Measurements from ENCODE around the gene RCAN3. TPM values are rescaled to one million over a fixed set of nuclear protein-coding genes. Genes with fewer than 3 reads are reported as not detected.

Gene RCAN3
- total and polyA plus RNA-seq, 9 donors, result 0.95 to 4.0 (median 1.6) TPM

DNA sequence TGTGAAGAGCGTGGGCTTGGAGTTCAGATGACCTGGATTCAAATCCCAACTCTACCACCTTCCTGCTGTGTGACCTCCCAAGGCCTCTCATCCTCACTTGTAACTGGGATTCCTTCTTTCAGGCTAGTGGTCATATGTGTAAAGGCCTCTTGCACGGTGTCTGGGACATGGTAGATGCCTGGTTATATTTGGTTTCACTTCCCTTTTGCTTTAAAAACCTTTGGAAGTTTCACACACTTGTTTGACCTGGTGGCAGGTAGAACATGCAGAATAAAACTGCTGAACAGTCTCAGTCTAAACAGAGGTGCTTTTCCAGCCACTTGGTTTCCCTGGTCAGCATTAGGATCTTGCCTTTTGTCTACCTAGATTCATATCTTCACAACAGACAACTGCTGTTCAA is 37.0 kb upstream of the RCAN3 start:
- WGBS (ENCODE audit: insufficient coverage), result 100% methylated on average over 1 of the region's 2 CpGs
- Histone ChIP-seq H3K36me3 (ENCODE audit: control insufficient read depth, insufficient read depth, low read length) (no peaks in the 10 kb centered on the region), H3K9me3 (replicated peaks; ENCODE audit: control insufficient read depth, low read depth, low read length) (no peaks in the 10 kb centered on the region), H3K27ac (ENCODE audit: low read length) (no peak overlapping the region), H3K27me3 (ENCODE audit: control insufficient read depth, insufficient read depth, low read length) (no peaks in the 10 kb centered on the region), H3K4me1 (ENCODE audit: control insufficient read depth, insufficient read depth, low read length) (no peaks in the 10 kb centered on the region), H3K4me3 (ENCODE audit: low read length) (no peak overlapping the region)
- DNase-seq, result no peak

GRCh38 chr1:24468685-24469316 is 33.8 kb upstream of the RCAN3 start:
- 68% methylated on average over 9 of the region's 11 CpGs for WGBS (ENCODE audit: insufficient coverage)

GRCh38 chr1:24470592-24470991 is 32.0 kb upstream of the RCAN3 start:
- Histone ChIP-seq H3K36me3 (ENCODE audit: control insufficient read depth, insufficient read depth, low read length) (no peaks in the 10 kb centered on the region), H3K27me3 (ENCODE audit: control insufficient read depth, insufficient read depth, low read length) (no peaks in the 10 kb centered on the region)
- WGBS (ENCODE audit: insufficient coverage), result no CpG with 5 or more reads among the region's 2 CpGs

More at GRCh38 chr1:24468685-24469316, 33.8 kb upstream of the RCAN3 start:
- Histone ChIP-seq H3K4me1 (ENCODE audit: control insufficient read depth, insufficient read depth, low read length) (no peaks in the 10 kb centered on the region), H3K36me3 (ENCODE audit: control insufficient read depth, insufficient read depth, low read length) (no peaks in the 10 kb centered on the region), H3K9me3 (replicated peaks; ENCODE audit: control insufficient read depth, low read depth, low read length) (no peaks in the 10 kb centered on the region), H3K4me3 (ENCODE audit: low read length) (no peak overlapping the region), H3K27me3 (ENCODE audit: control insufficient read depth, insufficient read depth, low read length) (no peaks in the 10 kb centered on the region), H3K27ac (ENCODE audit: low read length) (no peak overlapping the region)
- peak; percentile 13 for DNase-seq

DNA sequence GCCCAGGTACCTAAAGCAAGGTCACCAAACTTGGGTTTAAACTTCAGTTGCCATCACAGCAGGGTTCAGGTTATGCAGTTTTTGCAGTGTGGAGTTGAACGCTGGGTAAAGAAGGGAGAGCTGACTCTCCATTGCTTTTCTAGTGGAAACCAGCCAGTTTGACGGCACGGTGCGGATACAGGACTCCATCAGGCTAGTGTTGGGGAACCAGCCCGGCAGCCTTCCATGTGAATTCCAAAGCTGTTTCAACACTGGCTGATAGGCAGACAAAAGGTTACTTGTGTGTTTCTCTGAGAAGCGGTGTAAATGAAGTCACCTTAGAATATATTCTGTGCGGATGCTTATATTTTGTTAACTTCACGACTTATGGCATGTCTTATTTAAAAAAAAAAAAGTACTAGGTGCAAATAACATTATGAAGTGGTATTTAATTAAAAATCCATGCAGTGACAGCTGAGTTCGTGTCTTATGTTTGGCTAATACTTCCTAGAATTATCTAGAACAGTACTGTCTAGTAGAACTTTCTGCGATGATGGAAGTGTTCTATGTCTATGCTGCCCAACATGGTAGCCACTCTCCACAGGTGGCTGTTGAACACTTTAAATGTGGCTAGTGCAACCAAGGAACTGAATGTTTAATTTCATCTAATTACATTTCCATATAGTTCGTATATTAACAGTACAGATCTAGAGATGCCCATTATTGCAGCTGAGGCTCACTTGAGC is 29.9 kb upstream of the RCAN3 start:
- H3K36me3 ChIP-seq (ENCODE audit: control insufficient read depth, insufficient read depth, low read length), result no peaks in the 10 kb centered on the region
- no peak overlapping the region for H3K27ac ChIP-seq (ENCODE audit: low read length)
- WGBS (ENCODE audit: insufficient coverage), result 66% methylated on average over 7 of the region's 11 CpGs

More at GRCh38 chr1:24470592-24470991, 32.0 kb upstream of the RCAN3 start:
- no peak overlapping the region for H3K4me3 ChIP-seq (ENCODE audit: low read length)
- H3K9me3 ChIP-seq (replicated peaks; ENCODE audit: control insufficient read depth, low read depth, low read length), result no peaks in the 10 kb centered on the region
- no peak for DNase-seq
- no peaks in the 10 kb centered on the region for H3K4me1 ChIP-seq (ENCODE audit: control insufficient read depth, insufficient read depth, low read length)
- H3K27ac ChIP-seq (ENCODE audit: low read length), result no peak overlapping the region

GRCh38 chr1:24474193-24474592 is 28.4 kb upstream of the RCAN3 start:
- Histone ChIP-seq H3K9me3 (replicated peaks; ENCODE audit: control insufficient read depth, low read depth, low read length) (no peaks in the 10 kb centered on the region), H3K27me3 (ENCODE audit: control insufficient read depth, insufficient read depth, low read length) (no peaks in the 10 kb centered on the region), H3K4me1 (ENCODE audit: control insufficient read depth, insufficient read depth, low read length) (no peaks in the 10 kb centered on the region), H3K36me3 (ENCODE audit: control insufficient read depth, insufficient read depth, low read length) (no peaks in the 10 kb centered on the region), H3K4me3 (ENCODE audit: low read length) (no peak overlapping the region), H3K27ac (ENCODE audit: low read length) (no peak overlapping the region)
- DNase-seq, result no peak

More for the DNA sequence above, 29.9 kb upstream of the RCAN3 start:
- Histone ChIP-seq H3K4me1 (ENCODE audit: control insufficient read depth, insufficient read depth, low read length) (no peaks in the 10 kb centered on the region), H3K4me3 (ENCODE audit: low read length) (no peak overlapping the region), H3K27me3 (ENCODE audit: control insufficient read depth, insufficient read depth, low read length) (no peaks in the 10 kb centered on the region), H3K9me3 (replicated peaks; ENCODE audit: control insufficient read depth, low read depth, low read length) (no peaks in the 10 kb centered on the region)
- DNase-seq, result no peak

GRCh38 chr1:24475700-24476099 is 26.9 kb upstream of the RCAN3 start:
- no peak overlapping the region for H3K27ac ChIP-seq (ENCODE audit: low read length)
- no peaks in the 10 kb centered on the region for H3K27me3 ChIP-seq (ENCODE audit: control insufficient read depth, insufficient read depth, low read length)
- H3K4me3 ChIP-seq (ENCODE audit: low read length), result no peak overlapping the region
- no peaks in the 10 kb centered on the region for H3K4me1 ChIP-seq (ENCODE audit: control insufficient read depth, insufficient read depth, low read length)
- no peaks in the 10 kb centered on the region for H3K36me3 ChIP-seq (ENCODE audit: control insufficient read depth, insufficient read depth, low read length)
- DNase-seq, result no peak
- no peaks in the 10 kb centered on the region for H3K9me3 ChIP-seq (replicated peaks; ENCODE audit: control insufficient read depth, low read depth, low read length)
- 80% methylated on average over 1 of the region's 4 CpGs for WGBS (ENCODE audit: insufficient coverage)

DNA sequence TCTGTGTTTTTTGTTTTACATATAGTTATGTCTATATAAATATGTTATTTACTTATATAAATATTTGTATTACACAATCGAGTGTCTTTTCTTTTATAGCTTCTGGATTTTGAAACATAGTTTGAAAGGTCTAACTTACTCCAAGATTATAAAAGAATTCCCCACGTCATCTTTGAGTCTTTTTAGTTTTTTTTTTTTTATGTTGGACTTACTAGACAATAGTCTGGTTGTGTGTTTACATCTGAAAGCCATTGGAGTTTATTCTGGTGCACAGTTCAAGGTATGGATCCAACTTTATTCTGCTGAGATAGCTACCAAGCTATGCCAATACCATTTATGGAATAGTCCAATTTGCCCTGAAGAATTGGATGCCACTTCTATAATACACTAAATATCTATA is 26.1 kb upstream of the RCAN3 start:
- H3K4me1 ChIP-seq (ENCODE audit: control insufficient read depth, insufficient read depth, low read length), result no peaks in the 10 kb centered on the region
- no peaks in the 10 kb centered on the region for H3K27me3 ChIP-seq (ENCODE audit: control insufficient read depth, insufficient read depth, low read length)
- H3K27ac ChIP-seq (ENCODE audit: low read length), result no peak overlapping the region
- no peaks in the 10 kb centered on the region for H3K36me3 ChIP-seq (ENCODE audit: control insufficient read depth, insufficient read depth, low read length)
- H3K9me3 ChIP-seq (replicated peaks; ENCODE audit: control insufficient read depth, low read depth, low read length), result no peaks in the 10 kb centered on the region
- DNase-seq, result no peak
- WGBS (ENCODE audit: insufficient coverage), result no CpG with 5 or more reads among the region's 2 CpGs
- no peak overlapping the region for H3K4me3 ChIP-seq (ENCODE audit: low read length)

DNA sequence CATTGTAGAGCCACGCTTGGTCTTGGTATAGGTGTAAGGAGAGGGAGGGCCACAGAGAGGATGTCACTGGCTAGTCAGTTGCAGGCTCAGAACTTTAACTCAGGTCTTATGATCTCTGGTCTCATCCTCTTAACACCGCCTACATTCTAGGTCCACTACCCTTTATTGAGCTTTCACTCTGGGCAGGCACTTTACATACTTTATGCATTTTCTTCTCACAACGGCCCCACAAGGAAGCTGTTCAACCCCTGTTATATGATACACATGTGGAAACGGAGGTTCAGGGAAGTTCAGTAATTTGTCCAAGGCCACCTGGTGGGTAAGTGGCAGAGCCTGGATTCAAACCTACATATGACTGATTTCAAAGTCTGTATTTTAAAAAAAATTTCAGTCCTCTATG is 25.3 kb upstream of the RCAN3 start:
- no peak overlapping the region for H3K27ac ChIP-seq (ENCODE audit: low read length)
- DNase-seq, result no peak
- 100% methylated on average over 1 of the region's 4 CpGs for WGBS (ENCODE audit: insufficient coverage)
- H3K4me1 ChIP-seq (ENCODE audit: control insufficient read depth, insufficient read depth, low read length), result no peaks in the 10 kb centered on the region
- no peaks in the 10 kb centered on the region for H3K27me3 ChIP-seq (ENCODE audit: control insufficient read depth, insufficient read depth, low read length)
- no peak overlapping the region for H3K4me3 ChIP-seq (ENCODE audit: low read length)
- no peaks in the 10 kb centered on the region for H3K9me3 ChIP-seq (replicated peaks; ENCODE audit: control insufficient read depth, low read depth, low read length)
- no peaks in the 10 kb centered on the region for H3K36me3 ChIP-seq (ENCODE audit: control insufficient read depth, insufficient read depth, low read length)

DNA sequence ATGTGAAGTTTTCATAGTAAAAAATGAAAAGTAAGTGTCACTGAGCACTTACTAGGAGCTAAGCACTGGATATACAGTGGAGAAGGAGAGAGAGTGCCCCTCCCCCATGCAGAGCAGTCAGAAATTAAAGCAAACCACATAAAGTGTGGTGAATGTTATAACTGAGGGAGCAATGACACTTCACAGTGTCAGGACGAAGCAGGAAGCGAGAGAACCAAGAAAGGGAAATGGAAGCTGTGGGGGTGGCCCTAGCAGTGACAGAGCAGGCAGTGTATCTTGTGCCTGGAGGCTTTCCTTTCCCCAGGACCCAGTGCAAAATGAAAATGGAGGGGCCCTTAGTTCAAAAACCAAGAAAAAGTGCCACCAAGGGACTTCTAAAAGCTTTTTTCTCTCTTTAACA is 21.5 kb upstream of the RCAN3 start:
- Histone ChIP-seq H3K36me3 (ENCODE audit: control insufficient read depth, insufficient read depth, low read length) (no peaks in the 10 kb centered on the region), H3K27me3 (ENCODE audit: control insufficient read depth, insufficient read depth, low read length) (no peaks in the 10 kb centered on the region), H3K4me3 (ENCODE audit: low read length) (no peak overlapping the region), H3K27ac (ENCODE audit: low read length) (no peak overlapping the region), H3K9me3 (replicated peaks; ENCODE audit: control insufficient read depth, low read depth, low read length) (no peaks in the 10 kb centered on the region), H3K4me1 (ENCODE audit: control insufficient read depth, insufficient read depth, low read length) (no peaks in the 10 kb centered on the region)
- 38% methylated on average over 2 of the region's 2 CpGs for WGBS (ENCODE audit: insufficient coverage)
- peak; percentile 53 for DNase-seq

GRCh38 chr1:24481843-24482610 is 20.6 kb upstream of the RCAN3 start:
- no peaks in the 10 kb centered on the region for H3K4me1 ChIP-seq (ENCODE audit: control insufficient read depth, insufficient read depth, low read length)
- H3K9me3 ChIP-seq (replicated peaks; ENCODE audit: control insufficient read depth, low read depth, low read length), result no peaks in the 10 kb centered on the region
- no peak overlapping the region for H3K27ac ChIP-seq (ENCODE audit: low read length)
- no peak overlapping the region for H3K4me3 ChIP-seq (ENCODE audit: low read length)
- 95% methylated on average over 12 of the region's 16 CpGs for WGBS (ENCODE audit: insufficient coverage)
- H3K27me3 ChIP-seq (ENCODE audit: control insufficient read depth, insufficient read depth, low read length), result peaks cover 2% of the 10 kb centered on the region
- H3K36me3 ChIP-seq (ENCODE audit: control insufficient read depth, insufficient read depth, low read length), result no peaks in the 10 kb centered on the region
- DNase-seq, result no peak

All from muscle of leg (tissue), 11 donors.